NB4 (cell line): Measurements from ENCODE around the gene F7.

Experiments used
- CTCF ChIP-seq: IDR thresholded peaks from one replicate; pipeline ENCODE4 v1.5.1; 2012; ENCODE audit warnings: low read depth, low read length
- MAX ChIP-seq: IDR thresholded peaks from 2 replicates; pipeline ENCODE4 v1.6.1; 2011; ENCODE audit warnings: low read depth, low read length

- no peak for TF ChIP-seq CTCF
- no peak for TF ChIP-seq MAX
Measured at GRCh38 chr13:113152691-113152983, 47.0 kb downstream of the F7 start.
